B cell (primary cell): Measurements from ENCODE around the gene SRRM4. TPM values are rescaled to one million over a fixed set of nuclear protein-coding genes. Genes with fewer than 3 reads are reported as not detected.

ENCODE experiments used
- ATAC-seq: fragments of 200-7000 bp; cut with Tn5 transposase; one replicate; pipeline ENCODE4 v1.10.0; 2021; ENCODE audit warnings: low read depth, mild to moderate bottlenecking, moderate number of reproducible peaks, moderate library complexity
- CTCF ChIA-PET: fragments of 350-600 bp; sonication (Branson Sonifier 250); formaldehyde crosslinking; loops from one replicate; lab custom pipeline; 2021; ENCODE audit warnings: antibody characterized with exemption, inconsistent platforms; lab: Charles Lee
- POLR2A ChIA-PET: fragments of 350-600 bp; sonication (Branson Sonifier 250); formaldehyde crosslinking; loops from one replicate; lab custom pipeline; 2021; ENCODE audit warnings: antibody characterized with exemption; lab: Charles Lee
- DNase-seq: peaks from one replicate; pipeline ENCODE4 v3.0.0; 2013
- H2AFZ ChIP-seq: 2 replicates; pipeline ENCODE4 v1.6.1; 2012; ENCODE audit warnings: mild to moderate bottlenecking, low read depth, low read length; ENCODE audit not compliant: insufficient read depth, poor library complexity, severe bottlenecking
- H3K27ac ChIP-seq, 2 donors: 1 replicate in 1 of 2; 2 replicates in 1 of 2; pipeline ENCODE4 v1.5.1; 2012 to 2013; ENCODE audit warnings: low read length in 2 of 2, mild to moderate bottlenecking in 2 of 2, moderate library complexity in 1 of 2
- H3K27me3 ChIP-seq, 4 experiments: fragments of 200-600 bp in 1 of 4; sonication (generic) in 1 of 4; replicated peaks in 1 of 4; 1 replicate in 2 of 4; 2 replicates in 2 of 4; pipeline versions ENCODE4 v1.6.1 to v1.7.0; 2013 to 2016; ENCODE audit warnings: low read length in 3 of 4, mild to moderate bottlenecking in 2 of 4, mixed read lengths in 1 of 4, moderate library complexity in 1 of 4; ENCODE audit not compliant: insufficient read depth in 4 of 4, control insufficient read depth in 3 of 4; ENCODE audit errors: control extremely low read depth in 1 of 4
- H3K36me3 ChIP-seq, 2 experiments: replicated peaks in 1 of 2; 1 replicate in 1 of 2; 2 replicates in 1 of 2; pipeline versions ENCODE4 v1.6.1 to v1.7.1; 2013; ENCODE audit warnings: low read length in 1 of 2; ENCODE audit not compliant: insufficient read depth in 2 of 2, control insufficient read depth in 1 of 2; ENCODE audit errors: control extremely low read depth in 1 of 2, extremely low read depth in 1 of 2
- H3K4me1 ChIP-seq, 2 donors: fragments of 200-600 bp in 1 of 2; sonication (generic) in 1 of 2; 1 replicate in 1 of 2; 2 replicates in 1 of 2; pipeline versions ENCODE4 v1.5.1 to v1.6.1; 2013 to 2017; ENCODE audit warnings: low read length in 2 of 2; ENCODE audit not compliant: control insufficient read depth in 2 of 2, insufficient read depth in 2 of 2
- H3K4me2 ChIP-seq: replicated peaks from 2 replicates; pipeline ENCODE3; 2012; ENCODE audit warnings: mild to moderate bottlenecking, low read depth, low read length; ENCODE audit not compliant: poor library complexity, severe bottlenecking
- H3K4me3 ChIP-seq, 5 experiments: fragments of 200-600 bp in 1 of 5; sonication (generic) in 1 of 5; 1 replicate in 3 of 5; 2 replicates in 2 of 5; pipeline versions ENCODE4 v1.5.1 to v1.7.0; 2011 to 2016; ENCODE audit warnings: low read length in 4 of 5, mild to moderate bottlenecking in 4 of 5, low read depth in 2 of 5, control low read depth in 1 of 5, moderate library complexity in 1 of 5; ENCODE audit not compliant: insufficient read depth in 1 of 5; ENCODE audit errors: control extremely low read depth in 1 of 5, extremely low read depth in 1 of 5
- H3K79me2 ChIP-seq: fragments of 200-600 bp; sonication (generic); one replicate; pipeline ENCODE4 v1.6.0; 2016; ENCODE audit warnings: low read length; ENCODE audit not compliant: control insufficient read depth, insufficient read depth
- H3K9ac ChIP-seq: fragments of 200-600 bp; sonication (generic); 2 replicates; pipeline ENCODE4 v1.6.1; 2017; ENCODE audit warnings: mild to moderate bottlenecking, low read length, moderate library complexity
- H3K9me3 ChIP-seq, 3 donors: one replicate each; pipeline versions ENCODE4 v1.6.1 to v1.7.1; 2013; ENCODE audit warnings: low read length in 2 of 3; ENCODE audit not compliant: control insufficient read depth in 2 of 3, insufficient read depth in 1 of 3; ENCODE audit errors: control extremely low read depth in 1 of 3
- H4K20me1 ChIP-seq: 2 replicates; pipeline ENCODE4 v1.6.0; 2012; ENCODE audit warnings: mild to moderate bottlenecking, low read length; ENCODE audit not compliant: insufficient read depth, control insufficient read depth, poor library complexity, severe bottlenecking
- H3K27ac Mint-ChIP-seq: one replicate; pipeline ENCODE4 v1.8.0; 2021; ENCODE audit warnings: mixed read lengths
- H3K27me3 Mint-ChIP-seq: one replicate; pipeline ENCODE4 v1.8.0; 2021; ENCODE audit warnings: mixed read lengths
- H3K4me1 Mint-ChIP-seq: one replicate; pipeline ENCODE4 v1.8.0; 2021; ENCODE audit warnings: mixed read lengths
- H3K4me3 Mint-ChIP-seq: one replicate; pipeline ENCODE4 v1.8.0; 2021; ENCODE audit warnings: mixed read lengths
- H3K9me3 Mint-ChIP-seq: one replicate; pipeline ENCODE4 v1.8.0; 2022; ENCODE audit warnings: mixed read lengths; ENCODE audit not compliant: insufficient read depth
- EZH2 ChIP-seq: IDR thresholded peaks from 2 replicates; pipeline ENCODE4 v1.6.1; 2012; ENCODE audit warnings: borderline replicate concordance, low read depth, mild to moderate bottlenecking, moderate library complexity, low read length; ENCODE audit not compliant: insufficient read depth, poor library complexity, severe bottlenecking
- WGBS: methylation state at CpG from one replicate; pipeline ENCODE4 v1.1.5; 2013; ENCODE audit warnings: missing lambda C conversion rate; ENCODE audit not compliant: insufficient coverage; 5-methylcytosine and 5-hydroxymethylcytosine counted together
- intact Hi-C: fragments of 100-400 bp; cut with micrococcal nuclease; formaldehyde crosslinking; loops from one replicate; pipeline ENCODE4 v1.10.0; 2022
- polyA plus RNA-seq: library from polyadenylated mRNA; depleted of rRNA; stranded (reverse); fragments of >200 nt; gene quantifications from 2 replicates; pipeline ENCODE4 v1.2.3, GENCODE V29; 2012
- total RNA-seq, 2 donors: library from RNA; stranded (reverse); fragments of 120-200 nt in 1 of 2; gene quantifications; 1 replicate in 1 of 2; 2 replicates in 1 of 2; pipeline versions ENCODE4 v1.2.3 to v1.2.4, GENCODE V29; 2013 to 2022
- TF ChIP-seq, protein P1 (sequence below): fragments of 200-600 bp; IDR thresholded peaks from one replicate; pipeline ENCODE4 v1.8.0; 2022; ENCODE audit warnings: antibody characterized with exemption, mild to moderate bottlenecking

The SRRM4 gene
- total and polyA plus RNA-seq, 2 donors (not counting 1 experiment from before 2014, with no cell fraction given) = not detected

- H3K4me2 ChIP-seq = no peak overlapping the region
- intact Hi-C loops = no loop called here
- no peaks in the 10 kb centered on the region for H3K9me3 ChIP-seq
- WGBS = 100% methylated on average over 2 of the region's 2 CpGs
- H3K4me1 Mint-ChIP-seq = no peaks in the 10 kb centered on the region
- H3K9ac ChIP-seq = no peak overlapping the region
- TF ChIP-seq EZH2 = no peak
- TF ChIP-seq, protein P1, sequence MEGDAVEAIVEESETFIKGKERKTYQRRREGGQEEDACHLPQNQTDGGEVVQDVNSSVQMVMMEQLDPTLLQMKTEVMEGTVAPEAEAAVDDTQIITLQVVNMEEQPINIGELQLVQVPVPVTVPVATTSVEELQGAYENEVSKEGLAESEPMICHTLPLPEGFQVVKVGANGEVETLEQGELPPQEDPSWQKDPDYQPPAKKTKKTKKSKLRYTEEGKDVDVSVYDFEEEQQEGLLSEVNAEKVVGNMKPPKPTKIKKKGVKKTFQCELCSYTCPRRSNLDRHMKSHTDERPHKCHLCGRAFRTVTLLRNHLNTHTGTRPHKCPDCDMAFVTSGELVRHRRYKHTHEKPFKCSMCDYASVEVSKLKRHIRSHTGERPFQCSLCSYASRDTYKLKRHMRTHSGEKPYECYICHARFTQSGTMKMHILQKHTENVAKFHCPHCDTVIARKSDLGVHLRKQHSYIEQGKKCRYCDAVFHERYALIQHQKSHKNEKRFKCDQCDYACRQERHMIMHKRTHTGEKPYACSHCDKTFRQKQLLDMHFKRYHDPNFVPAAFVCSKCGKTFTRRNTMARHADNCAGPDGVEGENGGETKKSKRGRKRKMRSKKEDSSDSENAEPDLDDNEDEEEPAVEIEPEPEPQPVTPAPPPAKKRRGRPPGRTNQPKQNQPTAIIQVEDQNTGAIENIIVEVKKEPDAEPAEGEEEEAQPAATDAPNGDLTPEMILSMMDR = no peak
- H3K9me3 Mint-ChIP-seq = no peaks in the 10 kb centered on the region
- no peaks in the 10 kb centered on the region for H4K20me1 ChIP-seq
- H3K4me3 ChIP-seq = no peak overlapping the region
- no peak overlapping the region for H3K27ac ChIP-seq
- no peaks in the 10 kb centered on the region for H3K27me3 ChIP-seq
- ChIA-PET POLR2A (no interaction called here), CTCF (no interaction called here)
- no peak overlapping the region for H3K4me3 Mint-ChIP-seq
- no peaks in the 10 kb centered on the region for H3K4me1 ChIP-seq
- H3K79me2 ChIP-seq = no peaks in the 10 kb centered on the region
- DNase-seq (no peak), ATAC-seq (no peak)
- H3K27ac Mint-ChIP-seq = no peak overlapping the region
- H3K36me3 ChIP-seq = no peaks in the 10 kb centered on the region
- H3K27me3 Mint-ChIP-seq = no peaks in the 10 kb centered on the region
- no peak overlapping the region for H2AFZ ChIP-seq
Measured at GRCh38 chr12:119075918-119076317, 94.6 kb downstream of the SRRM4 start.

- peaks cover 2% of the 10 kb centered on the region for H3K27me3 Mint-ChIP-seq
- Histone ChIP-seq H3K4me1 (no peaks in the 10 kb centered on the region), H3K36me3 (no peaks in the 10 kb centered on the region), H3K9ac (no peak overlapping the region), H4K20me1 (no peaks in the 10 kb centered on the region), H3K27ac (no peak overlapping the region), H3K27me3 (no peaks in the 10 kb centered on the region), H3K4me3 (no peak overlapping the region), H3K4me2 (no peak overlapping the region), H3K9me3 (no peaks in the 10 kb centered on the region), H2AFZ (no peak overlapping the region), H3K79me2 (no peaks in the 10 kb centered on the region)
- TF ChIP-seq, protein P1 = no peak
- no peak for TF ChIP-seq EZH2
- ATAC-seq = no peak
- WGBS = 92% methylated on average over 5 of the region's 8 CpGs
- no peaks in the 10 kb centered on the region for H3K4me1 Mint-ChIP-seq
- no peak overlapping the region for H3K27ac Mint-ChIP-seq
- no peak overlapping the region for H3K4me3 Mint-ChIP-seq
- H3K9me3 Mint-ChIP-seq = no peaks in the 10 kb centered on the region
- CTCF ChIA-PET = no interaction called here
- no peak for DNase-seq
- intact Hi-C loops = no loop called here
- POLR2A ChIA-PET = no interaction called here
Measured at GRCh38 chr12:119079530-119079929, 98.2 kb downstream of the SRRM4 start.
